Measurements from ENCODE around the gene ANKRD13D.

Gene ANKRD13D

GRCh38 chr11:67302571-67303131 is 13.5 kb downstream of the ANKRD13D start:
- no peak for DNase-seq (ENCODE audit: low read depth)

DNA sequence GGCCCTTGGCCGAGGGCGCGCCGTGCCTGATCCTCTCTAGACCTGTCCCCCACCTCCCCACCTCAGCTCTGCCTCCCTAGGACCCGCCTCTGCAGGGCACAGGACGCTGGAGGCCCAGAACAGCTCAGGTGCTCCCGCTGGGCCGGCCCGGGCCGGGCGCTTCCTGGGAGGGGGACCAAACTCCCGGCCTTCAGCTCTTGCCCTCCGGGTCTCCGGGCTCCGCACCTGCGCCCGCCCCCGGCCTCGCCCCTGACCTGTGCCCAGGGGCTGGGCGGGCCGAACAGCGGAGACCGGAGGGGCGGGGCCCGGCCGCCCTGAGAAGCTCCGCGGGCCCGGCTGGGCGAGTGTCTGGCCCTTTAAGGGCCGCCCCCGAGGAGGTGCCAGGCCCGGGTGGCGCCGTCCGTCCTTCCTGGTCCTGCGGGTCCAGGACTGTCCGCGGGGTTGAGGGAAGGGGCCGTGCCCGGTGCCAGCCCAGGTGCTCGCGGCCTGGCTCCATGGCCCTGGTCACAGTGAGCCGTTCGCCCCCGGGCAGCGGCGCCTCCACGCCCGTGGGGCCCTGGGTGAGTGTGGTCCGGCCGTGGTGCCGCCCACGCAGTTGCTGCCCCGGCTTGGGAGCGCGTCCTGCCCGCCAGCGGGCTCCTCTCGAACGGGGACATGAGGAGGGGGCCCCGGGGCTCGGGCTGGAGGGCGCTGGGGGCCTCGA is 14.2 kb downstream of the ANKRD13D start, which contains the start of gene SSH3:
Gene SSH3 (plus strand): TSS at position 399 of the 703 bp plus-strand sequence. CDS start 96 bp downstream, at position 495.
- DNase-seq (ENCODE audit: low read depth): no peak

- DNase-seq (ENCODE audit: low read depth): no peak
Observed at GRCh38 chr11:67303835-67304411, 14.8 kb downstream of the ANKRD13D start.

GRCh38 chr11:67304511-67305113 is 15.5 kb downstream of the ANKRD13D start:
- no peak for DNase-seq (ENCODE audit: low read depth)

- no peak for DNase-seq (ENCODE audit: low read depth)
Observed at GRCh38 chr11:67306769-67307544, 17.9 kb downstream of the ANKRD13D start.

DNA sequence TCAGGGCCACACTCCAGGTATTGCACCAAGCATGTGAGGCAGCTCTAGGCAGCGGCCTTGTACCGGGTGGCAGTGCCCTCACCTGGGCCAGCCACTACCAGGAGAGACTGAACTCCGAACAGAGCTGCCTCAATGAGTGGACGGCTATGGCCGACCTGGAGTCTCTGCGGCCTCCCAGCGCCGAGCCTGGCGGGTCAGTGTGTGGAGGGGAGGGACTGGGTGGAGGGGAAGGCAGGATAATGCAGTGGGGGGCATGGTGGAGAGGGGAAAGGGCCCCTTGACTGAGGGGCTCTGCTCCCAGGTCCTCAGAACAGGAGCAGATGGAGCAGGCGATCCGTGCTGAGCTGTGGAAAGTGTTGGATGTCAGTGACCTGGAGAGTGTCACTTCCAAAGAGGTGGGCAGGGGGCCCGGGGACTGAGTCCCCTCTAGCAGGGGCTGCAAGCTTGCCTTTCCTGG is 18.5 kb downstream of the ANKRD13D start:
- no peak for DNase-seq (ENCODE audit: low read depth)

GRCh38 chr11:67308031-67308866 is 19.1 kb downstream of the ANKRD13D start:
- DNase-seq (ENCODE audit: low read depth): no peak

- no peak for DNase-seq (ENCODE audit: low read depth)
Observed at GRCh38 chr11:67309166-67309565, 20.1 kb downstream of the ANKRD13D start.

DNA sequence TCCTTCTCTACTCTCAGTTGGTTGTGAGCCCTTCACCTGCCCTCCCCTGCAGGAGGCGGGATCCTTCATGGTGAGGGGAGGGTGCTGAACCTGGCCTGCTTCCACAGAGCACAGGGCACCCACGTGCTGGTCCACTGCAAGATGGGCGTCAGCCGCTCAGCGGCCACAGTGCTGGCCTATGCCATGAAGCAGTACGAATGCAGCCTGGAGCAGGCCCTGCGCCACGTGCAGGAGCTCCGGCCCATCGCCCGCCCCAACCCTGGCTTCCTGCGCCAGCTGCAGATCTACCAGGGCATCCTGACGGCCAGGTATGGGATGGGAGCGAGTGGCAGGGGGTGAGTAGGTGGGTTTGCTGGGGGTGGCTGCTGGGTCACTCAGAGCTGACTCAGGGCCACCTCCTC is 20.6 kb downstream of the ANKRD13D start:
- no peak for DNase-seq (ENCODE audit: low read depth)

- no peak for DNase-seq (ENCODE audit: low read depth)
Observed at GRCh38 chr11:67310246-67311050, 21.3 kb downstream of the ANKRD13D start.

DNA sequence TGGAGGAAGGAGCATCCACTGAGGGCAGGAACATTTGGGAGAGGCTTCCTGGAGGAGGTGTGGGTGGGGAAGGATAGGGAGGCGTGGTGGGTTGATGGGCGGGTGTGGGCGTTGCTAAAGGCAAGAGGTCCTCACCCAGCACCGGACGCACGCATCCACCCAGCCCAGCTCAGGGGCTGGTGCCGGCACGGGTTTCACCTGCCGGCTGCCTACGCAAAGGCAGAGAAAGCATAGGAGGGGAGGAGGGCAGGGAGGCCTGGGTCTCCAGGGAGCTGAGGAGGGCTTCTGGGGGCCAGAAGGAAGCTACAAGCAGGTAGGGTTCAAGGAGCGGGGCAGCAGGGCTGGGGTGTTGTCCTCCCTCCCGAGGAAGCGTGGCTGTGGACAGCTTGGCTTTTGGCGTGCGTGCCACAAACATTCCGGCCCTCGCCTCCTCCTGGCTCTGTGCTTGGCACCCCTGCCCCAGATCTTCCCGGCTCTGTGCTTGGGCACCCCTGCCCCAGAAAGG is 22.0 kb downstream of the ANKRD13D start:
- DNase-seq (ENCODE audit: low read depth): no peak

- DNase-seq (ENCODE audit: low read depth): no peak
Observed at GRCh38 chr11:67311556-67312082, 22.5 kb downstream of the ANKRD13D start.

- peak; percentile 49 for DNase-seq (ENCODE audit: low read depth)
Observed at GRCh38 chr11:67312187-67313021, 23.3 kb downstream of the ANKRD13D start.

DNA sequence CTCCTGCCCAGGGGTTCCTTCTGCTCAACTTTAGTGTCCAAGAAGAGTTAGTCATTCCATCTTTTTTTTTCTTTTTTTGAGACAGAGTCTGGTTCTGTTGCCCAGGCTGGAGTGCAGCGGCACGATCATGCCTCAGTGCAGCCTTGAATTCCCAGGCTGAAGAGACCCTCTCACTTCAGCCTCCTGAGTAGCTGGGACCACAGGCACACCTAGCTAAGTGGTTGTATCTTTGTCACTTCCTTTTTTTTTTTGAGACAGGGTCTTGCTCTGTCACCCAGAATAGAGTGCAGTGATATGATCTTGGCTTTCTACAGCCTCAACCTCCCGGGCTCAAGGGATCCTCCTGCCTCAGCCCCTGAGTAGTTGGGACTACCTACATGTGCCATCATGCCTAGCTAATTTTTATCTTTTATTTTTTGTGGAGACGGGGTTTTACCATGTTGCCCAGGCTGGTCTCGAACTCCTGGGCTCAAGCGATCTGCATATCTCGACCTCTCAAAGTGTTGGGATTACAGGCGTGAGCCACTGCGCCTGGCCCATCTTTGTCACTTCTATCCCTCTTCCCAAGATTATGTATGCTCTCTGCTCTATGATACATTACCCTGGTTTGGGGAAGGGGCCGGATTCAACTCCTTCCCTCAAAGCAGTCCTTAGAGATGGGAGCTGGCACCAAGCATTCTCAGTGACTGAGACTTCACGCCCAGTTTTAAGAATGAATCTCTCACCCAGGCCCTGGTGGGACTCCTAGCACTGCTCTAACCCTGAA is 24.2 kb downstream of the ANKRD13D start:
- no peak for DNase-seq (ENCODE audit: low read depth)

DNA sequence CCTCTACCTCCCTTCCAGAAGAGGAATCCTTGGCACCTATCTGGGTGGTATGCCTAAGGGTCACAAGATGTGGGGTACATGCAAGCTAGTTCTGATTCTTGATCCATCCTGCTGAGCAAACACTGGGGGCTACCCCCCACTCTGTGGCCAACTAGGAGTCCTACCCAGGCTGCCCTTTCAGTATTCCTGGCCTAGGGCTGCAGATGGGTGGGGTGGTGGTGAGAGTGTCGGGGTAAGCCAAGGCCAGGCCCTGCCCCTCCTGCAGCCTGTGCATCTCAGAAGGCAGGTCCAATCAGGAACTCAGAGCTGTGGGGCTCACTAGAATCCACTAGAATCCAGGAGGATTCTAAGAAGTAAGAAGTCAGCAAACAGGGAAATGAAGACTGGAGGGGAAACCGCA is 25.1 kb downstream of the ANKRD13D start:
- DNase-seq (ENCODE audit: low read depth): no peak

DNA sequence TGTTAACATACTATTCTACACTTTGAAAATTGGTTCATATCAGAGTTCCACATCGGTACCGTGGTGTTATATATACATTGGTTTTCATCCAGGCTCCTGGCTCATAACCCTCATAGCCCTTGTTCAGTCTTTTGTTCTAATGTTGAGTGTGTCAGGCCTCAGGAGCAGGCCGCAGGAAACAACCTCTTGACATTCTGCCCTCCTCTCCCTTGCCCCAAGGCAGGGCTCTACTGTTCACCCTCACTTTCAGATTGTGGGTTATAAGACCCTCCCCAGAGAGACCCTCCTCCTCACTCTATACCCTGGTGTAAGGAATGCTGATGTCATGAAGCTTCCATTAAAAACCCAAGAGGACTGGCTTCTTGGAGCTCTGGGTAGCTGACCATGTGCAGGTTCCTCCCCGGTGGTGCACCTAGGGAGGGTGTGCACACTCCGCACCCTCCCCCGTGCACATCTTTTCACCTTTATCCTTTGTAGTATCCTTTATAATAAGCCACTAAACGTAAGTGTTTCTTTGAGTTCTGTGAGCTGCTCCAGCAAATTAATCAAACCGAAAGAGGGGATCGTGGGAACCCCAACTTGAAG is 26.3 kb downstream of the ANKRD13D start:
- DNase-seq (ENCODE audit: low read depth): no peak

DNA sequence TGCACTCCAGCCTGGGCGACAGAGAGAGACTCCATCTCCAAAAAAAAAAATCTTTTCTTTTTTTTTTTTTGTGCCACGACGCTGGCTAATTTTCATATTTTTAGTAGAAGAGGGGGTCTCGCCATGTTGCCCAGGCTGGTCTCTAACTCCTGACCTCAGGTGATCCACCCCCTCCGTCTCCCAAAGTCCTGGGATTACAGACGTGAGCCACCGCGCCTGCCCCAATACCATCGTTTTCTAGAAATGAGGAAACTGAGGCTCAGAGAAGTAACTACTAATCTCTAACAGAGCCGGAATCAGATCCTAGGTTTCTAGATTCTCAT is 27.7 kb downstream of the ANKRD13D start:
- no peak for DNase-seq (ENCODE audit: low read depth)

Measured in stimulated activated CD4-positive, alpha-beta T cell treated with anti-CD3 and anti-CD28 coated beads, Interleukin-2, amount 100 ng/mL, for 4 hours (primary cell).